Neural cell (in vitro differentiated cells): Measurements from ENCODE around the gene APOB.

Experiments
- CTCF ChIP-seq: fragments of 450-650 bp; IDR thresholded peaks from 2 replicates; pipeline ENCODE4 v1.5.1; 2014; ENCODE audit warnings: antibody characterized with exemption, mild to moderate bottlenecking, moderate library complexity; ENCODE audit not compliant: poor library complexity, severe bottlenecking
- SMC3 ChIP-seq: fragments of 450-650 bp; conservative IDR thresholded peaks from 2 replicates; pipeline ENCODE4 v1.6.1; 2014; ENCODE audit warnings: antibody characterized with exemption, mild to moderate bottlenecking, moderate library complexity; ENCODE audit not compliant: poor library complexity

GRCh38 chr2:21043744-21044532 lies at the start of gene APOB:
- no peak for TF ChIP-seq SMC3
- no peak for TF ChIP-seq CTCF
